GM21786 (cell line): ENCODE measurements around the gene MYO5C.
"Not testable (repeated sequence)": the region's sequence is repeated elsewhere in the genome, so short reads cannot be mapped to it uniquely, and the experiment has no call there.

Experiments
- ATAC-seq: cut with Tn5 transposase; IDR thresholded peaks from one replicate; pipeline ENCODE4 v1.9.1; 2021; ENCODE audit not compliant: unreplicated experiment

The MYO5C gene

DNA sequence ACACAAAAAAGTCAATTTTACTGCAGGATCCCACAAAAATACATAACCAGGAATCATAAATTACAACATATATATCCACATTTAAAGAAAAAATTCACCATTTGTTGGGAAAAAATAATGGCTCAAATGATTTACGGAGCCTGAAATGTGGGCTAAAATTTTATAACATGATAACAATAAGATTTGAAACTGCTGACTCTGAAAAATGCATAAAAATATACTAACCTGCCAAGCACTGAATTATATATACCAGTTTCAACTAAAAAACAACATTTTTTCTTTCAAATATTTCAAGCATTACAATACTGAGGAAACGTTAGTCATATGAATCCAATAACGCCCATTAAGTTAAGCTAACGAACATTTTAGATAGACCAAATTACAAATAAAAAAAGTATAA lies 12.2 kb upstream of the MYO5C start:
- no peak for ATAC-seq

DNA sequence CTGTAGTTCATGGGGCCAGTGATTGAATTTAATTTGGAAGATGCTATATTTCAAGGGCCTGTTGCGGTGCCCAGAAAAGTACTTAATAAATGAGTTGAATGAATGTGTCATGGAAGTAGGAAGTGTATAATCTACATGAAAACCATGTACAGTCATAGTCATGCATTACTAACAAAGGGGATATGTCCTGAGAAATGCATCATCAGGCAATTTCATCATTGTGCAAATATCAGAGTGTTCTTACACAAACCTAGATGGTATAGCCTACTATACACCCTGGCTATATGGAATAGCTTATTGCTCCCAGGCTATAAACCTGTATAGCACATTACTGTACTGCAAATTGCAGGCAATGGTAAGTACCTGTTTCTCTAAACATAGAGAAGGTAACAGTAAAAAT lies 10.7 kb upstream of the MYO5C start:
- no peak for ATAC-seq

DNA sequence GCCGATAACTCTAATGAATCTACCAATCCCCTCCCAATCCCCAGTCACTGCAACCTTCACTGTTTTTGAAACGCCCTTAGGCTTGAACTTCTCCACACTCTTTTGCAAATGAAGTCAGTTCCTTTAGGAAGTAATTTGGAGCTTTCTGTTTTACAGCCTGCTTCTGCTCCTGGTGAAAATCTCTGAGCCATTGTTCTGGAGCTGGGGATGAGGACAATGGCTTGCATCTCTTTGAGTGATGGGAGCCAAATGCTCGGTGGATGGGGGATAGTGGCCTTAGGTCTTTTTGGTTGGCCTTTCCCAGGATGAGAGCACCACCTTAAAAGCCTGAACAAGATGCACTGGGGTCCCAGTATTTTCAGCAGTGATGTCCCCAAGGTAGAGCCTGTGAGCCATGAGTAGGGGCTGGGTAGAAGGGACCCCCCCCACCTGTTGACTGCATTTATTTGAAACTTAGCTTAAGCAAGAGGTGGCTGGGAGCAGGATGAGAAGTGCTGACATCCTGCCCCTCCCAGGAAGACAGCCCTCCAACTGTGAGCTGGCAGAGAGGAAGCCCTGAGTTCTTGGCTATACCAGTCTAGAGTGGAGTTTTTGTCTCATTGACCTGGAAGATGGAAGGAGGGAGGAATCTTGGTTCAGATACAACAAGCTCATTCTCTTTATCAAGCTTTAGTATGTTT lies 7.6 kb upstream of the MYO5C start:
- ATAC-seq = no peak

DNA sequence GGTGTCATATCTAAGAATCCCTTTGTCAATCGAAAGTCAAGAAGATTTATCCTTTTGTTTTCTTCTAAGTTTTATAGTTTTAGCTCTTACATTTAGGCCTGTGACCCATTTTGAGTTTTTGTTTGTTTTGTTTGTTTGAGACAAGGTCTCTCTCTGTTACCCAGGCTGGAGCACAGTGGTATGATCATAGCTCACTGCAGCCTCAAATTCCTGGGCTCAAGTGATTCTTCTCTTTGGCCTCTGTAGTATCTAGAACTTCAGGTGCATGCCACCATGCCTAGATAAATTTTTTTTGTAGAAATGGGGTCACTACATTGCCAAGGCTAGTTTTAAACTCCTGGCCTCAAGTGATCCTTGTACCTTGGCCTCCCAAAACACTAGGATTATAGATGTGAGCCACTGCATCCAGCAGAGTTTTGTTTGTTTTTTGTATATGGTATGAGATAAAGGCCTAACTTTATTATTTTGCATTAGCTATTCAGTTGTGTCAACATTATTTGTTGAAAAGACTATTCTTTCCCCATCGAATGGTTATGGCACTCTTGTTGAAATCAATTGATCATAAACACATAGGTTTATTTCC lies 5.8 kb upstream of the MYO5C start:
- ATAC-seq = no peak

DNA sequence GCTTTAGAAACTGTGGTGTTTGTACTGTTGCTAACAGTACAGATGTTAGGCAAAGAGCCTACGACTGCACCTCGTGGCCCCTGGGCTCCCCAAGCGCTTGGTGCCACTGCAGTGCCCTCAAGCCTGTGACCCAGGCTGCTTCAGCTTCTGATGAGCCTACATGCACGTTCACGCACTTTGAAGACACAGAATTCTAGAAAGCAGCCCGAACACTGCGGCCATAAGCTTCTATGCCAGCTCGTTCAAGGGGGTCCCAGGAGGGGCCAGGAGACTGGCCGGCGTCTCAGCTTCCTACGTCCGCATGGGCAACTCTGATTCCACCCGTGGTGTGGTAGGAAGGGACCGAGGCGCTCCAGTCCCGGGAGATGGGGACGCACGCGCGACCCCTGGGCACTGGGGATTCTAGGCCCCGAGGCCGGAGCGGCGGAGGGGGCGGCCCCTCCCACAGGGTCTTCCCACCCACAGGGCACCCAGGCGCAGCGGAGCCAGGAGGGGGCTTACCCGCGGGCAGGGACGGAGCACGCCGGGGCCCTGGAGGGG lies 653 bp downstream of the MYO5C start:
- ATAC-seq = no peak

DNA sequence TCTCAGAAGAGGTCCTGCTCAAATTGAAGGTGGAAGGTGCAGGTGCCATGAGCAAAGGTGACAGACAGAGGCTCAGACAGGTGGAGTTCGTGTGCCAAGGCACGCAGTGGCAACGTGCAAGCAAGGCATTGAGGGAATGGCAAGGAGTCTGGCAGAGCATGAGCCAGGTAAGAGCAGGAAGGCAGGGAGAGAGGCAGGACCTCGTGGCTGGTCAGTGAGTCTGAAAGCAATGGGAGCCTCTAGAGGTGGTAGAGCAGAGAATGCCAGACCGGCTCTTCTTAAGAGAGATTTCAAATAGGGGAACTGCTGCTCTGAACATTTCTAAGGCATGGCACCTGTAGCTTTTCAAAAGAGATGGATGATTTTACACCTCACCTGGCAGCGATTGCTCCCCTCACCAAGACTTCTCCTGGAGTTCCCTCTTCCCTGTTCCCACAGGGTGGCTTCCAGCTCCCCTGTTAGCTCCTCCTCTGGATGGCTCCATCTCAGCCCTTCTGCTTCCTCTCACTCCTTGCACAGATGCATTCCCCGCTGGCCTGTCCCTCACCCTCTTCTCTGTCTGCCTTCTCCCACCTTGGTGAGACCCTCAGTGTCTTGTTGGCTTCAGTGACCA lies 2.7 kb downstream of the MYO5C start:
- no peak for ATAC-seq

DNA sequence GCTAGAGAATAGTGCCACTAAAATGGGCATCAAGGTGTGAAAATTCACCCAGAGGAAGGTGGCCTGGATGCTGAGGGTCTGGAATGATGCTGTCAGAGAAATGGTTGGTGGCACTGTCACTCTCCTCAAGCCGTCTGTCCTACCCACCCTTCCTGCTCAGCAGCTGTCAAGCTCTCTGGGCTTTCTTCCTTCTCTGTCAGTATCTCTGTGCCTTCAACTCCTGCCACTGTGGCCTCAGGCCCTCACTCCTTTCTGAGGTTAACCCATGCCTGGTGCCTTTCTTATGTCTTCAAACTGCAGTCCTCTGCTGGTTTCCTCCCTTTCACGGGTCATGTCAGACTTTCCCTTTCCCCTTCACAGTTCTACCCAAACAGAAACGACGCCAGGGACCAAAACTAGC lies 4.4 kb downstream of the MYO5C start:
- no peak for ATAC-seq

DNA sequence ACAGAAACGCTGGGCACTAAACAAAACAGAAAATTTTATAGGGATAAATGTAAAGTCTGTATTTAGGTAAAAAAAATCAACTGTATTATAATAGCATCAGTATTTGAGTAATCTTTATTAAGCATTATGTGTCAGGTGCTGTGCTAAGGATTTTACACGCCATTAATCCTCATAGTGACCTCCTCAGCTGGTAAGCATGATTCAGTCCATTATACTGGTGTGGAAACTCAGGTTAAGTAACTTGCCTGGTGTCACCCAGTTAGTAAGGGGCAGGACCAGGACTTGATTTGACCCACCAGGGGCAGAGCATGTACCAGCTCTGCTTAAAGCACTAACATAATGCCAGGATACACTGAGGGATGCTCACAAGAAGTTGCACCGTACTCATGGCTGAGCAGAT lies 4.8 kb downstream of the MYO5C start:
- no peak for ATAC-seq

DNA sequence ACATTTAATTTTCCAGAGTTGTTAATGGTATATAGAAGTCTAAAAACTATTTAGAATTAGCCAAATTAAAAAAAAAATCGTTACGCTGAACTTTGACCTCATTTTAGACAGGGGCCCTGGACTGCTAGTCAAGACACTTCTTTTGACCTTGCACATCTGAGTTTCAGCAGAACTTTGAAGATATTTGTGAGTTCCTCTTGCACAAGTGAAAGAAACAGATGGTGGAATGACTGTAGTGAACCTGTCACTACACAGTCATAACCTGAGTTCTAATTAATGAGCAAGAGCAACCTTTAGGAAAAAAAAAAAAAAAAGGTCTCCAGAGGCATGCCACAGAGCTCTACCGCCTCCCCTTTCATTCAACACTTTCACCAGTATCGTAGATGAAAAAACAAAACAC lies 5.3 kb downstream of the MYO5C start:
- ATAC-seq = no peak

DNA sequence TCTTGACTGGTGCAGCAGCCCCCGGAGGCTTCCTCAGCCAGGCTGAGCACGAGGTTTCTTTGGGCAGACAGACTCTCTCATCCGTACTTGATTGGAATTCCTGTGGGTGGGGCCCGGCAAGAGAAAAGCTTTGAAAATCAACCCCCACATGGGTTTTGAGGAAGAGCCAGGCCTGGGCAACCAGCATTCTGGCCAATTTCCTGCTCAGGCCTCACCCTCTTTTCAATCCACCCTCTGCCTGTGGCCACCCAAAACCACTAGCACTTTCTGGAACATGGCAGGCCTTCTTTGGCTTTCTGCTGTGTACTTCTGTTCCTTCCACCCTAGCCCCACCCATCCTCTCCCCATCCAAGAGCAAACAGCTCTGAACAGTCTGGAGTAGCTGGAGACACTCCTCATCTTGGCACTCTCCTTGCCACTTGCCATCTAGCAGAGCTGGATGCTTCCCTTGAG lies 5.9 kb downstream of the MYO5C start:
- no peak for ATAC-seq

DNA sequence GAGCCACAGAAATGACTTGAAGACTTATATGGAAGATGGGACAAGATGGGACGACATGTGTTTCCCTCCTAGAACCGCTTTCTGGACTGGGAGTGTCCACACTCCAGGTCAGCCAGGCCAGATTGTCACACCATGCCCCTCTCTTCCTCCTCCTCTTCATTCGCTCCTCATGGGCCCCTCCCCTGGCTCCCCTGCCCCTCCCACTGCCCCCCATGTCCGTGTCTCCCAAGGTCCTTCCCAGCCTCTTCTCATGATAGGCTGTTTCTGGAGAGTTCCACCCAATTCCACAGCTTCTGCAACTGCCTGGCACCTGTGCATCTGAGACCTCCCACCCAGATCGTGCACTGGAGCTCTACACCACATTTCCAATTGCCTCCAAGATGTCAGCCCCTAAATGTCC lies 6.6 kb downstream of the MYO5C start:
- ATAC-seq = no peak

DNA sequence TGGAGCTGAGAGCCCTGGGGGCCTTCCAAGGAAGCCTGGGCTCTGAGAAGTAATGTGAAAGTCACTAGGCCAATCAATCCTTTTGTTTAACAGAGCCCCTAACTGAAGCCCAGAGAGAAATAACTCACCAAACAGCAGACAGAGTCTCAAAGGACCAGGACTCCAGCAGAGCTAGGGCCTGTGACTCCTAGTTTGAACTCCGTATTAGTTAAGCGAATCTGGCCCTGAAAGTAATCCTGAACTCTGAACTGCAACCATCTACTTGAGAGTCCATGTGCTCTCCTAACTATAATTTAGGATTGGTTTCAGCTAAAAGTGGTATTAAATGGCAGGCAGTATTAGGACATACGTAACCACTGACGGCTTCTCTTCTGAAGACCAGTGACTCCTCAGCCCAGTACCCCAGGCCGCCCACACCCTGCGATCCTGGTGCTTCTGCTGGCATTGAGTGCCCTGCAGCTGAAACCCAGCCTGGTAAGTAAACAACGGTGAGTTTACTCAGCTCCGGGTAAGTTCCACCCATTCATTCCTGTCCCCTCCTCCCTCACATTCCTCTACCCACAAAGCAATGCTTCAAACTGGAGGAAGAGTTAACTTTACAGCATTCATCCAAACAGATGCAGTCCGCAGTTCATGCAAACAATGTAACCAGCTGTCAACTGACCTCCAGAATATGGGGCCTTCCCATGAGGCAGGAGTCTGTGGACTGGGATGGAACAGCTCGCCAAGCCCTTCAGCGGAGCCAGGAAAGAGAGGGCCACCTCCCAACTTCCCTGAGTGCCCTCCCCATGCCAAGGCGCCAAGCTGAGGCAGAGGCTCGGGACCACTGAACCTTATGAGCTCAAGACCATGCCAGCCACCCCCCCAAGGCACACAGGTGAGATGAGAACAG lies 7.3 kb downstream of the MYO5C start:
- no peak for ATAC-seq

DNA sequence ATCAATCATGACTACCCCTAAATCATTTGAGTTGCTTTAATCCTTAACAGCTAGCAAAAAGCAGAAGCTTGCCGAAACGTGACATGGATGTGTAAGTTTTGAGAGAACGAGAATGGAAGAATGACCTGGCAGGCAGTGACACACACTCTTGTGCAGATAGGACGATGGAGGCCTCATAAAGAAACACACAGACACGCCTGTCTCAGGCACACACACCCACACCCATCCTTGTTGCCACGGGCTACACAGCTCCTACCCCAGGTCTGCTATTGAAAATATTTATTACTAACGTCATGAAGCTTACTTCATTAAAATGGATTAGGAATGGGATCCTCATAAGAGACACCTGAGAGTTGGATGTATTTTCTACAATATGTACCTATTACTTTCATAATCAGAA lies 8.5 kb downstream of the MYO5C start:
- no peak for ATAC-seq

DNA sequence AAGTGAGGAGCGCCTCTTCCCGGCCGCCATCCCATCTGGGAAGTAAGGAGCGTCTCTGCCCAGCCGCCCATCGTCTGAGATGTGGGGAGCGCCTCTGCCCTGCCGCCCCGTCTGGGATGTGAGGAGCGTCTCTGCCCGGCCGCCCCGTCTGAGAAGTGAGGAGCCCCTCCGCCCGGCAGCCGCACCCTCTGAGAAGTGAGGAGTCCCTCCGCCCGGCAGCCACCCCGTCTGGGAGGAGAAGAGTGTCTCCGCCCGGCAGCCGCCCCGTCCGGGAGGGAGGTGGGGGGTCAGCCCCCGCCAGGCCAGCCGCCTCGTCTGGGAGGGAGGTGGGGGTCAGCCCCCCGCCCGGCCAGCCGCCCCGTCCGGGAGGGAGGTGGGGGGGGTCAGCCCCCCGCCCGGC lies 9.7 kb downstream of the MYO5C start:
- not testable (repeated sequence) for ATAC-seq

DNA sequence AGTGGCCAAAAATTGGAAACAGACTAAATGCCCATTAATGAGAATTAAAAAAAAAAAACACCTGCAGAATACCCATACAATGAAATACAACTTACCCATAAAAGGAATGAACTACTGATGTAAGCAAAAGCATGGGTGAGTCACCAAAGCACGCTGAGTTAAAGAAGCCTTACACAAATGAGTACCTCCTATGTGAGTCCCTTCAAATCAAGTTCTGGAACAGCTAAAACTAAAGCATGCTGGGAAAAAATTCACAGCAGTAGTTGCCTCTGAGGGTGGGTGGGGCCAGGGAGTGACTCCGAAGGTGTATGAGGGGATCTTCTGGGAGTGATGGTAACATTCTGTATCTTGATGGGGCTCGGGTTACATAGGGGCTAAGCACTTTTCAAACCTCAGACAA lies 11.4 kb downstream of the MYO5C start:
- ATAC-seq = no peak

DNA sequence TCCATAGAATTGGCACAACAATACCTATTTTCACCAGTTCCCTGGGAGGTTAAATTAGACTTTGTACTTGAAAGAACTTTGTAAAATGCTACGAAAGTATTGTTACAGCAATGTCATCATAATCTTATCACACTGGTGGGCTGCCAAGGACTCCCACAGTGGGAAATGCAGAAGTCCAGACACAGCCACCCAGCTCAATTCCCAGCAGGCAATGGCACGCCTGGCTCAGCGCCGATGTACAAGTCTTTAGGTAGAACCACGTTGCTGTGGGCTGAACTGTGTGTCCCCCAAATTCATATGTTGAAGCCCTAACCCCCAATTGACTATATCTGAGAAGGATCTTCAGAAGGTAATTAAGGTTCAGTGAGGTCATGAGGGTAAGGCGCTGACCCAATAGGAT lies 12.3 kb downstream of the MYO5C start:
- no peak for ATAC-seq

DNA sequence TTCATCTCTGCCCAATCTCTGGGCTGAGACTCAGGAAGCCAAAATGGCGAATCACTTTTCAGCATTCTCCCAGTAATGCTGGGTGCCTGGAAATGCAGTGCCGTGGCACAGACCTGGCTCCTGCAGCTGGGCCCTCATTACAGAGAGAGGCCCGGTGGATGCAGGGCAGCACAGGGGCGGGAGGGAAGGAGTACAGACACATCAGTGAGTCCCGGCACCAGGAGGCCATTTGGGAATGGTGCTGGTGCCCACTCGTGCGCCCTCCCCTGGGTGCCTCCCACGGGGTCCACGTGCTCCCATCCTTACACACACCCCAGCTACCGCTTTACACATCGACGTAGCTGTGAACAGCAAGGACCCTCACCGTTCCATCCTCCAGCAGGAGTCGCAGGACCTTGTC lies 13.2 kb downstream of the MYO5C start:
- no peak for ATAC-seq

DNA sequence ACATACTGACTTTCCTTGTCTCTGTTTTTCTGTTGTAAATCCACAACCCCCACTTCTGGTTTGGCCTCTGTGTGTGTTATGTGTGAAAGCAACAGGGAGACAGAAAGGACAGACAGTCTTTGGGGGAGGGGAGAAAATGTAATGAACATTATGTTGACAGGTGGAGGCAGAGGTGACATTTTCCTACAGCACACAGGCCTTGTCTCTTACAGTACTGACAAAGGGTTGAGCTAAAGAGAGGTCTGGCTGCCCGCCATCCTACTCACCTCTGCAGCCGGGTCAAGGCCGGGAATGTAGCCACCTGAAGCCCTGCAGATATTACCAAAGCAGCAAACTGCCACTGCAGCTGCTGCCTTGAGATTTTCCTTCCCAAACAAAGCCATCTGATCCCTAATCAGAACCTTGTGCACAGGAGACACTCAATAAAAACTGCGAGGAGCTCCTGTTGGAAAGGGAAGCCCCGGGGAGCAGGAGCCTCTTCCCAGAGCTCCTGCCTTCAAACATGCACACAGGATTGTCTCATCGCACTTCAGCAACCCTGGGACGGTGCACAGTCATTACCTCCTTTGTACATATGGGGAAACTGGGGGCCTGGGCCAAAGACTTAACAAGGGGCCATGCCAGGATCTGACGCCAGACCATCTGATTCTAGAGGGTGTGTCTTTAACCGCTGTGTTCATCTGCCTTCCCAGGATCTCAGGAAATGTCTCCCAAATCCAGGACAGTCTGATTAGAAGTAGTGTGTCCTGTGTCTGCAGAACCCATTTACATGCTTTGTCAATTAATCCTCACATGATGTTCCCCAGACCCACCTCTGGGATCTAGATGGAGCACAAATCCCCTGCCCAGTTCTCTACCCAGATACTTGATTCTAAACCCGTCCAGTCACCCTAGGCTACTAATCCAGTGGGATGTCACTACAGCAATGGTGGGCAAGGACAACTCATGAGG lies 14.2 kb downstream of the MYO5C start:
- no peak for ATAC-seq

DNA sequence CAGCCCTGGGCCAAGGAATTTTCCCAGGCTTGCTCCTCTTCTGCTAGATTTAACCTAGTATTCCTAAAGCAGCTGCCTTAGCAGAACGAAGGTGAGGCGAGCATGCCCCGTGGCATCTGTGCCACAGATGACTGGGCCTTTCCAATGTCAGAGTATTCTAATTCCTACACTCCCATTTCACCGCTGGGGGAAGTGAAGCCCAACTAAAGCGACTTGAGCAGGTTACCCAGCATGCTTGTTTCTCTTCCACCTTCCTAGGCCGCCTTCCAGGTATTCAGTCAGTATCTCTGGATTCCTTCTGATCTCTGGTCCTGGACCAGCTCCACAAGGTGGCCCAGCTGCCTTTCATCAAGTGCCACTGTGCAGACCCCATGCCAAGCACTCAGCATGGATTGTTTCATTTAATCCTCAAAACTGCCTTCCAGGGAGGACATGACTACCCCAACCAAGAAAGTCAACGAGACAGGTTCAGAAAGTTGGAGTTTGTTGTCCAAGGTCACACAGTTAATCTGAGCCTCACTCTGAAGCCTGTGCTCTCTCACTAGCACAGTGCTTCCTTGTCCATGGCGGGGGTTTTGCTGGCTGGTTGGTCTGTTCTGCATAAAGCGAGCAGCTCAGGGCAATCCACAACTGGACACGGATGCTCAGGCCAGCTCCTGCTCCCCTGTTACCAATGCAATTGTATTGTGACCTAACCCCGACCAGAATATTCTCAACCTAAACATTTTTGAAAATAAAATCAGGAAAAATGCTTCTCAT lies 15.1 kb downstream of the MYO5C start:
- no peak for ATAC-seq
